Fibroblast of lung (primary cell): ENCODE measurements around the gene CDK11B.
"Not testable (repeated sequence)": the region's sequence is repeated elsewhere in the genome, so short reads cannot be mapped to it uniquely, and the experiment has no call there.

Experiments used
- EZH2 ChIP-seq: IDR thresholded peaks from 2 replicates; pipeline ENCODE4 v1.5.1; 2012; ENCODE audit warnings: low read length, control low read depth, mild to moderate bottlenecking; ENCODE audit errors: missing control alignments
- TF ChIP-seq, protein P1 (sequence below), 2 donors: IDR thresholded peaks in 1 of 2; conservative IDR thresholded peaks in 1 of 2; 1 replicate in 1 of 2; 2 replicates in 1 of 2; pipeline ENCODE4 v1.5.1; 2011 to 2012; ENCODE audit warnings: low read length in 2 of 2, control low read depth in 1 of 2, inconsistent platforms in 1 of 2, low read depth in 1 of 2, mild to moderate bottlenecking in 1 of 2

- TF ChIP-seq, protein P1, sequence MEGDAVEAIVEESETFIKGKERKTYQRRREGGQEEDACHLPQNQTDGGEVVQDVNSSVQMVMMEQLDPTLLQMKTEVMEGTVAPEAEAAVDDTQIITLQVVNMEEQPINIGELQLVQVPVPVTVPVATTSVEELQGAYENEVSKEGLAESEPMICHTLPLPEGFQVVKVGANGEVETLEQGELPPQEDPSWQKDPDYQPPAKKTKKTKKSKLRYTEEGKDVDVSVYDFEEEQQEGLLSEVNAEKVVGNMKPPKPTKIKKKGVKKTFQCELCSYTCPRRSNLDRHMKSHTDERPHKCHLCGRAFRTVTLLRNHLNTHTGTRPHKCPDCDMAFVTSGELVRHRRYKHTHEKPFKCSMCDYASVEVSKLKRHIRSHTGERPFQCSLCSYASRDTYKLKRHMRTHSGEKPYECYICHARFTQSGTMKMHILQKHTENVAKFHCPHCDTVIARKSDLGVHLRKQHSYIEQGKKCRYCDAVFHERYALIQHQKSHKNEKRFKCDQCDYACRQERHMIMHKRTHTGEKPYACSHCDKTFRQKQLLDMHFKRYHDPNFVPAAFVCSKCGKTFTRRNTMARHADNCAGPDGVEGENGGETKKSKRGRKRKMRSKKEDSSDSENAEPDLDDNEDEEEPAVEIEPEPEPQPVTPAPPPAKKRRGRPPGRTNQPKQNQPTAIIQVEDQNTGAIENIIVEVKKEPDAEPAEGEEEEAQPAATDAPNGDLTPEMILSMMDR (conservative IDR thresholded peaks at IDR 0.05 in 1 of 2, IDR thresholded peaks at IDR 0.05 in 1 of 2; ENCODE audit: low read depth in 1 of 2, low read length in 2 of 2) = not testable (repeated sequence)
- not testable (repeated sequence) for TF ChIP-seq EZH2
Observed at GRCh38 chr1:1658583-1659549, at the start of gene CDK11B.
